ENCODE measurements around the gene KRT23. TPM values are rescaled to one million over a fixed set of nuclear protein-coding genes. Genes with fewer than 3 reads are reported as not detected.

The KRT23 gene
- total and polyA plus RNA-seq, 2 of the 13 experiments (the other 11 are each of a cell fraction or from before 2014, with no cell fraction given), result 24.7 to 51.1 TPM

DNA sequence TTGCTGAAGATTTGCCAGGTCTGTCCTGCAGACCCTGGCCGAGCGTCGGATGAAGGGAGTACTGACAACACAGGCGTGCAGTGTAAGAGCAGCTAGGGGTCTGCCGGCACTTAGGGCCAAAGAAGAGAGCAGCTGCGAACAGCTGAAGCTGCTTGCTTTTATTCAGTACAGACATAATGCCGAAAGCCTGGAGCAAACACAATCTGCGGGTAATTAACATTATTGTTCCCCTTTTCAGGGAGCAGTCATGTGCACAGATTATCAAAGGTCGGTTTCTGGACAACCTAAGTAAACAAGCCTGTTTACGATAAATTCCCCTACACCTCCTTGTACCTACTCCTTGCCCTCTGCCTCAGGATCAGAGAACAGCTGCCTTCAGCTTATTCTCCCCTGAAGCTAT lies 12.0 kb upstream of the KRT23 start (continued):
- TF ChIP-seq HNF4A (CRISPR knock-in tag; IDR thresholded peaks at IDR 0.05) (peak; percentile 30), FOXA3 (CRISPR knock-in tag; IDR thresholded peaks at IDR 0.05) (peak; percentile 69)

- no peak overlapping the region for H3K9ac ChIP-seq (ENCODE audit: insufficient read depth, low read depth, low read length)
- BruUV-seq (replicated peaks), result no TSS peak
- H3K9me3 ChIP-seq (ENCODE audit: low read length), result no peaks in the 10 kb centered on the region
- H3K4me2 ChIP-seq (ENCODE audit: low read depth, low read length), result no peak overlapping the region
- 95% methylated on average over 2 of the region's 2 CpGs for WGBS (ENCODE audit: low lambda C conversion rate)
- no peaks in the 10 kb centered on the region for H3K79me2 ChIP-seq (ENCODE audit: insufficient read depth, low read length)
- no peaks in the 10 kb centered on the region; a peak in 1 of 5 replicates for H3K36me3 ChIP-seq (replicated peaks in 1 of 2; ENCODE audit: control insufficient read depth in 1 of 2, insufficient read depth in 2 of 2, low read length in 2 of 2)
- no peaks in the 10 kb centered on the region for H3K27me3 ChIP-seq (ENCODE audit: control insufficient read depth in 1 of 2, insufficient read depth in 2 of 2, low read length in 2 of 2)
- H3K4me1 ChIP-seq (ENCODE audit: insufficient read depth, low read length), result peaks cover 68% of the 10 kb centered on the region
- FAIRE-seq, result no peak
- H3K27ac ChIP-seq (ENCODE audit: extremely low read length, insufficient read depth, low read length), result no peak overlapping the region
- DNase-seq (ENCODE audit: low spot score), result no peak
- H4K20me1 ChIP-seq (ENCODE audit: insufficient read depth, low read length), result no peaks in the 10 kb centered on the region
- intact Hi-C loops (cut with micrococcal nuclease; ENCODE audit: unreplicated experiment), result no loop called here
- no peak for ATAC-seq
- ChIA-PET CTCF (ENCODE audit: low intra/inter-chr PET ratio, low total read pairs) (no interaction called here), POLR2A (no interaction called here)
- no peak overlapping the region for H3K4me3 ChIP-seq (replicated peaks in 1 of 3; ENCODE audit: insufficient read depth in 1 of 3, low read depth in 2 of 3, low read length in 3 of 3)
- in situ Hi-C loops (cut with HindIII; ENCODE audit: extremely low pct_ligation_motif_present, low pct_unique_long_range_greater_than_20kb), result no loop called here
- TF ChIP-seq, protein P1, sequence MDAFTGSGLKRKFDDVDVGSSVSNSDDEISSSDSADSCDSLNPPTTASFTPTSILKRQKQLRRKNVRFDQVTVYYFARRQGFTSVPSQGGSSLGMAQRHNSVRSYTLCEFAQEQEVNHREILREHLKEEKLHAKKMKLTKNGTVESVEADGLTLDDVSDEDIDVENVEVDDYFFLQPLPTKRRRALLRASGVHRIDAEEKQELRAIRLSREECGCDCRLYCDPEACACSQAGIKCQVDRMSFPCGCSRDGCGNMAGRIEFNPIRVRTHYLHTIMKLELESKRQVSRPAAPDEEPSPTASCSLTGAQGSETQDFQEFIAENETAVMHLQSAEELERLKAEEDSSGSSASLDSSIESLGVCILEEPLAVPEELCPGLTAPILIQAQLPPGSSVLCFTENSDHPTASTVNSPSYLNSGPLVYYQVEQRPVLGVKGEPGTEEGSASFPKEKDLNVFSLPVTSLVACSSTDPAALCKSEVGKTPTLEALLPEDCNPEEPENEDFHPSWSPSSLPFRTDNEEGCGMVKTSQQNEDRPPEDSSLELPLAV (CRISPR knock-in tag; conservative IDR thresholded peaks at IDR 0.05; ENCODE audit: low read depth), result no peak
- TF ChIP-seq SP140L (CRISPR knock-in tag; IDR thresholded peaks at IDR 0.05; ENCODE audit: borderline replicate concordance), result no peak
- TF ChIP-seq CHD4 (IDR thresholded peaks at IDR 0.05; ENCODE audit: borderline replicate concordance, low read length), result peak; percentile 44; the same call in 1 of the 2 replicates
- no peak for TF ChIP-seq CBX1 (IDR thresholded peaks at IDR 0.05; ENCODE audit: low read depth)
- TF ChIP-seq YEATS2 (CRISPR knock-in tag; IDR thresholded peaks at IDR 0.05; ENCODE audit: borderline replicate concordance), result no peak
- TF ChIP-seq TOPORS (CRISPR knock-in tag; IDR thresholded peaks at IDR 0.05), result no peak
- TF ChIP-seq NCOA1 (CRISPR knock-in tag; IDR thresholded peaks at IDR 0.05), result no peak
- peak; percentile 87 for TF ChIP-seq ZNF629 (CRISPR knock-in tag; conservative IDR thresholded peaks at IDR 0.05)
- TF ChIP-seq, protein P2, sequence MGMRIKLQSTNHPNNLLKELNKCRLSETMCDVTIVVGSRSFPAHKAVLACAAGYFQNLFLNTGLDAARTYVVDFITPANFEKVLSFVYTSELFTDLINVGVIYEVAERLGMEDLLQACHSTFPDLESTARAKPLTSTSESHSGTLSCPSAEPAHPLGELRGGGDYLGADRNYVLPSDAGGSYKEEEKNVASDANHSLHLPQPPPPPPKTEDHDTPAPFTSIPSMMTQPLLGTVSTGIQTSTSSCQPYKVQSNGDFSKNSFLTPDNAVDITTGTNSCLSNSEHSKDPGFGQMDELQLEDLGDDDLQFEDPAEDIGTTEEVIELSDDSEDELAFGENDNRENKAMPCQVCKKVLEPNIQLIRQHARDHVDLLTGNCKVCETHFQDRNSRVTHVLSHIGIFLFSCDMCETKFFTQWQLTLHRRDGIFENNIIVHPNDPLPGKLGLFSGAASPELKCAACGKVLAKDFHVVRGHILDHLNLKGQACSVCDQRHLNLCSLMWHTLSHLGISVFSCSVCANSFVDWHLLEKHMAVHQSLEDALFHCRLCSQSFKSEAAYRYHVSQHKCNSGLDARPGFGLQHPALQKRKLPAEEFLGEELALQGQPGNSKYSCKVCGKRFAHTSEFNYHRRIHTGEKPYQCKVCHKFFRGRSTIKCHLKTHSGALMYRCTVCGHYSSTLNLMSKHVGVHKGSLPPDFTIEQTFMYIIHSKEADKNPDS (CRISPR knock-in tag; IDR thresholded peaks at IDR 0.05), result no peak
- no peak overlapping the region for H2AFZ ChIP-seq (ENCODE audit: low read length)
Measured at GRCh38 chr17:40947929-40948328, 10.5 kb upstream of the KRT23 start.
